Measurements from ENCODE around the gene ESR1. TPM values are rescaled to one million over a fixed set of nuclear protein-coding genes. Genes with fewer than 3 reads are reported as not detected.
A peak's percentile ranks its signal among the peaks of the same experiment; 100 is the strongest.

The ESR1 gene
- total and polyA plus RNA-seq, 9 of the 15 experiments (the other 6 are each of a cell fraction or from before 2014, with no cell fraction given): 0.03 to 0.27 (median 0.08) TPM; not detected in 1

DNA sequence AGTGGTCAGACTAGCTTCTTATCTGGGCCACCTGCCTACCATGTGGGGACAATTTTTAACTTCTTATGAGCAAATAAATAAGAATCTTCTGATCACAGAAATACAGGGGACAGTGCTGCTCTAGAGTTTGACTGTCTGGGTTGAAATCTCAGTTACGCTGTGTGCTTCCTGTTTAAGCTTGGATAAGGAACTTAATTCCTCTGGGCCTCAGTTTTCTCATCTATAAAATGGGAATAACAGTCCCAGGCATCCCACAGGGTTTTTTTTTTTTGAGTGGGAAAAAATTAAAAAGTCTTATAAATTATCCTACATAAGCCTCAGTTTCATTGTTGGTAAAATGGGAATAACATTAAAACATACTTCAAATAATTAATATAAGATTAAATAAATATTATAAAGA lies 340.9 kb downstream of the ESR1 start:
- Histone ChIP-seq H3K4me2 (ENCODE audit: insufficient read depth, low read length) (no peak overlapping the region), H3K27me3 (ENCODE audit: control insufficient read depth in 2 of 2, insufficient read depth in 2 of 2, low read length in 2 of 2) (peaks cover 8 to 15% of the 10 kb centered on the region in 2 experiments; a peak in 2 of 5 replicates), H3K79me2 (ENCODE audit: control insufficient read depth, insufficient read depth, low read length) (no peaks in the 10 kb centered on the region), H3K36me3 (ENCODE audit: control insufficient read depth, insufficient read depth, low read length) (no peaks in the 10 kb centered on the region), H2AFZ (ENCODE audit: low read depth, low read length) (no peak overlapping the region), H3K4me3 (no peak overlapping the region), H3K9me1 (ENCODE audit: control insufficient read depth, insufficient read depth, low read length) (no peaks in the 10 kb centered on the region), H3K9ac (ENCODE audit: insufficient read depth in 1 of 2, low read depth in 2 of 2, low read length in 2 of 2) (no peak overlapping the region), H3K4me1 (replicated peaks in 1 of 2; ENCODE audit: control insufficient read depth in 2 of 2, insufficient read depth in 2 of 2, low read length in 2 of 2) (no peaks in the 10 kb centered on the region), H3K27ac (ENCODE audit: extremely low read depth, low read depth, low read length) (no peak overlapping the region), H4K20me1 (replicated peaks; ENCODE audit: control insufficient read depth, insufficient read depth, low read length) (no peaks in the 10 kb centered on the region), H3K9me3 (replicated peaks; ENCODE audit: control insufficient read depth, insufficient read depth, low read depth, low read length) (no peaks in the 10 kb centered on the region)
- intact Hi-C loops (cut with micrococcal nuclease) (no loop called here), in situ Hi-C loops (cut with MboI) (no loop called here)
- CTCF ChIA-PET (ENCODE audit: low intra/inter-chr PET ratio): no interaction called here
- FAIRE-seq (no peak), ATAC-seq (no peak), DNase-seq (ENCODE audit: extremely low read depth in 1 of 4, low spot score in 3 of 4) (no peak)
- WGBS (ENCODE audit: insufficient coverage, low coverage, missing lambda C conversion rate): 0% methylated on average over 1 of the region's 1 CpG
- TF ChIP-seq RBM25 (IDR thresholded peaks at IDR 0.05; ENCODE audit: low read depth, low read length, severe bottlenecking): peak; percentile 68
- TF ChIP-seq, protein P1, sequence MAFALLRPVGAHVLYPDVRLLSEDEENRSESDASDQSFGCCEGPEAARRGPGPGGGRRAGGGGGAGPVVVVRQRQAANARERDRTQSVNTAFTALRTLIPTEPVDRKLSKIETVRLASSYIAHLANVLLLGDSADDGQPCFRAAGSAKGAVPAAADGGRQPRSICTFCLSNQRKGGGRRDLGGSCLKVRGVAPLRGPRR (CRISPR knock-in tag; IDR thresholded peaks at IDR 0.05): no peak
- peak; percentile 29; the same call in 1 of the 2 replicates for TF ChIP-seq BCOR (IDR thresholded peaks at IDR 0.05)
- POLR2A ChIA-PET: interaction anchor here (0.6 kb wide), 1 partner anchor 26 kb away, joined by 3 read pairs; no protein-coding TSS in a partner anchor
- no TSS peak for BruUV-seq (replicated peaks)

- ATAC-seq: no peak
- Histone ChIP-seq H3K79me2 (ENCODE audit: control insufficient read depth, insufficient read depth, low read length) (no peaks in the 10 kb centered on the region), H3K4me1 (replicated peaks in 1 of 2; ENCODE audit: control insufficient read depth in 2 of 2, insufficient read depth in 2 of 2, low read length in 2 of 2) (no peaks in the 10 kb centered on the region), H3K4me2 (ENCODE audit: insufficient read depth, low read length) (no peak overlapping the region), H3K27me3 (ENCODE audit: control insufficient read depth in 2 of 2, insufficient read depth in 2 of 2, low read length in 2 of 2) (peaks cover 0 to 8% of the 10 kb centered on the region in 2 experiments; a peak in 2 of 5 replicates), H4K20me1 (replicated peaks; ENCODE audit: control insufficient read depth, insufficient read depth, low read length) (no peaks in the 10 kb centered on the region), H3K27ac (ENCODE audit: extremely low read depth, low read depth, low read length) (no peak overlapping the region), H3K9me3 (replicated peaks; ENCODE audit: control insufficient read depth, insufficient read depth, low read depth, low read length) (no peaks in the 10 kb centered on the region), H2AFZ (ENCODE audit: low read depth, low read length) (no peak overlapping the region), H3K9me1 (ENCODE audit: control insufficient read depth, insufficient read depth, low read length) (no peaks in the 10 kb centered on the region), H3K4me3 (no peak overlapping the region), H3K9ac (ENCODE audit: insufficient read depth in 1 of 2, low read depth in 2 of 2, low read length in 2 of 2) (no peak overlapping the region), H3K36me3 (ENCODE audit: control insufficient read depth, insufficient read depth, low read length) (no peaks in the 10 kb centered on the region)
- no peak for FAIRE-seq
- DNase-seq (ENCODE audit: extremely low read depth in 1 of 4, low spot score in 3 of 4): no peak
- ChIA-PET POLR2A (interaction anchor here (1.0 kb wide), 1 partner anchor 18 kb away, joined by 3 read pairs; no protein-coding TSS in a partner anchor), CTCF (ENCODE audit: low intra/inter-chr PET ratio) (interaction anchor here (0.6 kb wide), 1 partner anchor 14 kb away, joined by 3 read pairs; no protein-coding TSS in a partner anchor)
- no TSS peak for BruUV-seq (replicated peaks)
- 0% methylated on average over 3 of the region's 3 CpGs for WGBS (ENCODE audit: insufficient coverage, low coverage, missing lambda C conversion rate)
- in situ Hi-C loops (cut with MboI) (no loop called here), intact Hi-C loops (cut with micrococcal nuclease) (no loop called here)
- TF ChIP-seq TAL1 (IDR thresholded peaks at IDR 0.05): no peak
- no peak for TF ChIP-seq ZNF175 (CRISPR knock-in tag; IDR thresholded peaks at IDR 0.05; ENCODE audit: low read depth)
- no peak for TF ChIP-seq BCL6 (CRISPR knock-in tag; IDR thresholded peaks at IDR 0.05)
- TF ChIP-seq POLR2AphosphoS5 (IDR thresholded peaks at IDR 0.05; ENCODE audit: control insufficient read depth, insufficient read depth, low read depth, low read length): no peak
- no peak for TF ChIP-seq ZNF384 (IDR thresholded peaks at IDR 0.05; ENCODE audit: low read depth, low read length)
- TF ChIP-seq HSF4 (CRISPR knock-in tag; IDR thresholded peaks at IDR 0.05; ENCODE audit: borderline replicate concordance): no peak
- no peak for TF ChIP-seq NFRKB (IDR thresholded peaks at IDR 0.05; ENCODE audit: low read depth)
- TF ChIP-seq, protein P2, sequence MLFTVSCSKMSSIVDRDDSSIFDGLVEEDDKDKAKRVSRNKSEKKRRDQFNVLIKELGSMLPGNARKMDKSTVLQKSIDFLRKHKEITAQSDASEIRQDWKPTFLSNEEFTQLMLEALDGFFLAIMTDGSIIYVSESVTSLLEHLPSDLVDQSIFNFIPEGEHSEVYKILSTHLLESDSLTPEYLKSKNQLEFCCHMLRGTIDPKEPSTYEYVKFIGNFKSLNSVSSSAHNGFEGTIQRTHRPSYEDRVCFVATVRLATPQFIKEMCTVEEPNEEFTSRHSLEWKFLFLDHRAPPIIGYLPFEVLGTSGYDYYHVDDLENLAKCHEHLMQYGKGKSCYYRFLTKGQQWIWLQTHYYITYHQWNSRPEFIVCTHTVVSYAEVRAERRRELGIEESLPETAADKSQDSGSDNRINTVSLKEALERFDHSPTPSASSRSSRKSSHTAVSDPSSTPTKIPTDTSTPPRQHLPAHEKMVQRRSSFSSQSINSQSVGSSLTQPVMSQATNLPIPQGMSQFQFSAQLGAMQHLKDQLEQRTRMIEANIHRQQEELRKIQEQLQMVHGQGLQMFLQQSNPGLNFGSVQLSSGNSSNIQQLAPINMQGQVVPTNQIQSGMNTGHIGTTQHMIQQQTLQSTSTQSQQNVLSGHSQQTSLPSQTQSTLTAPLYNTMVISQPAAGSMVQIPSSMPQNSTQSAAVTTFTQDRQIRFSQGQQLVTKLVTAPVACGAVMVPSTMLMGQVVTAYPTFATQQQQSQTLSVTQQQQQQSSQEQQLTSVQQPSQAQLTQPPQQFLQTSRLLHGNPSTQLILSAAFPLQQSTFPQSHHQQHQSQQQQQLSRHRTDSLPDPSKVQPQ (CRISPR knock-in tag; IDR thresholded peaks at IDR 0.05; ENCODE audit: borderline replicate concordance): no peak
Measured at GRCh38 chr6:152150196-152150595, 342.7 kb downstream of the ESR1 start.
